SK-N-SH (cell line): ENCODE data around the gene SAG. TPM values are rescaled to one million over a fixed set of nuclear protein-coding genes. Genes with fewer than 3 reads are reported as not detected.

ENCODE experiments used
- CTCF ChIA-PET: fragments of 300-600, 350-600 bp; formaldehyde crosslinking; extraction: SDS; loops from one replicate; lab custom pipeline; 2021; lab: Yijun Ruan, JAX
- POLR2A ChIA-PET: fragments of 350-600 bp; sonication (Branson Sonifier 250); formaldehyde crosslinking; extraction: SDS; loops from one replicate; lab custom pipeline; 2020; ENCODE audit warnings: antibody characterized with exemption, inconsistent platforms; lab: Yijun Ruan, JAX
- DNase-seq: peaks from one replicate; pipeline ENCODE4 v3.0.0; 2012
- H2AFZ ChIP-seq: fragments of 200-600 bp; sonication (generic); 2 replicates; pipeline ENCODE4 v1.8.1; 2016; ENCODE audit warnings: antibody characterized with exemption, mild to moderate bottlenecking, low read depth
- H3F3A ChIP-seq: fragments of 200-600 bp; sonication (generic); replicated peaks from 2 replicates; pipeline ENCODE3; 2016; ENCODE audit warnings: antibody characterized with exemption, mild to moderate bottlenecking; ENCODE audit not compliant: insufficient read depth
- H3K27ac ChIP-seq, 2 experiments: fragments of 200-500 bp in 1 of 2; fragments of 200-600 bp in 1 of 2; sonication (Bioruptor generic) in 1 of 2; sonication (generic), shearing (Covaris generic) in 1 of 2; 2 replicates each; pipeline versions ENCODE4 v1.5.1 to v1.6.1; 2014 to 2016; ENCODE audit warnings: low read depth in 2 of 2, inconsistent platforms in 1 of 2, low read length in 1 of 2, mild to moderate bottlenecking in 1 of 2, mixed read lengths in 1 of 2
- H3K27me3 ChIP-seq: fragments of 200-600 bp; sonication (generic), shearing (Covaris generic); 2 replicates; pipeline ENCODE4 v1.6.1; 2016; ENCODE audit warnings: mixed run types; ENCODE audit not compliant: insufficient read depth
- H3K36me3 ChIP-seq, 2 experiments: fragments of 200-500 bp in 1 of 2; fragments of 200-600 bp in 1 of 2; sonication (Bioruptor generic) in 1 of 2; sonication (generic) in 1 of 2; replicated peaks in 1 of 2; 2 replicates each; pipeline versions ENCODE3 to v1.5.1; 2014 to 2016; ENCODE audit warnings: low read length in 1 of 2, mild to moderate bottlenecking in 1 of 2; ENCODE audit not compliant: insufficient read depth in 2 of 2, control insufficient read depth in 1 of 2
- H3K4me1 ChIP-seq, 2 experiments: fragments of 200-500 bp in 1 of 2; fragments of 200-600 bp in 1 of 2; sonication (Bioruptor generic) in 1 of 2; sonication (generic), shearing (Covaris generic) in 1 of 2; 2 replicates each; pipeline versions ENCODE4 v1.5.1 to v1.6.1; 2014 to 2016; ENCODE audit warnings: low read depth in 1 of 2, low read length in 1 of 2, mixed run types in 1 of 2; ENCODE audit not compliant: insufficient read depth in 2 of 2, control insufficient read depth in 1 of 2
- H3K4me2 ChIP-seq: fragments of 200-600 bp; sonication (generic), shearing (Covaris generic); 2 replicates; pipeline ENCODE4 v1.6.1; 2017; ENCODE audit warnings: mixed run types
- H3K4me3 ChIP-seq, 2 experiments: fragments of 200-500 bp in 1 of 2; fragments of 200-600 bp in 1 of 2; sonication (Bioruptor generic) in 1 of 2; sonication (generic), shearing (Covaris generic) in 1 of 2; 2 replicates each; pipeline versions ENCODE4 v1.5.1 to v1.8.1; 2014 to 2016; ENCODE audit warnings: low read depth in 2 of 2, inconsistent platforms in 1 of 2, low read length in 1 of 2, mild to moderate bottlenecking in 1 of 2, mixed read lengths in 1 of 2, moderate library complexity in 1 of 2
- H3K79me2 ChIP-seq: fragments of 200-600 bp; sonication (generic); 2 replicates; pipeline ENCODE4 v1.8.1; 2017; ENCODE audit warnings: mild to moderate bottlenecking; ENCODE audit not compliant: insufficient read depth
- H3K9ac ChIP-seq: fragments of 200-600 bp; sonication (generic); 2 replicates; pipeline ENCODE4 v1.6.1; 2017; ENCODE audit warnings: mixed run types
- H3K9me2 ChIP-seq: fragments of 200-600 bp; sonication (generic); 2 replicates; pipeline ENCODE4 v1.6.1; 2017; ENCODE audit warnings: mixed run types
- H3K9me3 ChIP-seq: fragments of 200-600 bp; sonication (generic); 2 replicates; pipeline ENCODE4 v1.6.1; 2017; ENCODE audit warnings: mixed run types, mild to moderate bottlenecking, moderate library complexity
- H4K20me1 ChIP-seq: fragments of 200-600 bp; sonication (generic); 2 replicates; pipeline ENCODE4 v1.6.1; 2017; ENCODE audit warnings: mild to moderate bottlenecking, mixed run types; ENCODE audit not compliant: insufficient read depth
- CHD2 ChIP-seq: fragments of 150-350 bp; IDR thresholded peaks from 2 replicates; pipeline ENCODE4 v1.6.1; 2018; ENCODE audit warnings: low read length; ENCODE audit not compliant: partially characterized antibody
- FOSL2 ChIP-seq: IDR thresholded peaks from 2 replicates; pipeline ENCODE4 v1.4.0; 2012; ENCODE audit warnings: low read depth, mild to moderate bottlenecking, moderate library complexity, borderline replicate concordance
- FOXM1 ChIP-seq: IDR thresholded peaks from 2 replicates; pipeline ENCODE4 v1.4.0; 2012; ENCODE audit warnings: low read depth, mild to moderate bottlenecking
- JUND ChIP-seq: IDR thresholded peaks from 2 replicates; pipeline ENCODE4 v1.4.0; 2012
- NFIC ChIP-seq: IDR thresholded peaks from 2 replicates; pipeline ENCODE4 v1.4.0; 2012; ENCODE audit warnings: borderline replicate concordance
- RAD21 ChIP-seq: IDR thresholded peaks from 2 replicates; pipeline ENCODE4 v1.6.1; 2012; ENCODE audit warnings: mild to moderate bottlenecking, low read length
- RFX5 ChIP-seq: IDR thresholded peaks from 2 replicates; pipeline ENCODE4 v1.6.1; 2012; ENCODE audit warnings: mild to moderate bottlenecking, improper control_type of control experiment, low read length
- TCF12 ChIP-seq: IDR thresholded peaks from 2 replicates; pipeline ENCODE4 v1.4.0; 2012
- TEAD4 ChIP-seq: IDR thresholded peaks from 2 replicates; pipeline ENCODE4 v1.4.0; 2012; ENCODE audit warnings: mild to moderate bottlenecking, borderline replicate concordance; ENCODE audit not compliant: insufficient read depth
- YY1 ChIP-seq: IDR thresholded peaks from 2 replicates; pipeline ENCODE4 v1.4.0; 2012; ENCODE audit warnings: low read depth, mild to moderate bottlenecking
- WGBS: methylation state at CpG from one replicate; pipeline ENCODE4 v1.1.6; 2017; ENCODE audit warnings: low lambda C conversion rate; 5-methylcytosine and 5-hydroxymethylcytosine counted together
- polyA plus RNA-seq, 3 experiments: library from polyadenylated mRNA; depleted of rRNA; stranded (reverse); fragments of >200 nt; gene quantifications; 2 replicates each; pipeline ENCODE4 v1.2.3, GENCODE V29; 2012
- TF ChIP-seq, protein P1 (sequence below): IDR thresholded peaks from 2 replicates; pipeline ENCODE4 v1.4.0; 2012; ENCODE audit warnings: low read depth
- TF ChIP-seq, protein P2 (sequence below): IDR thresholded peaks from 2 replicates; pipeline ENCODE4 v1.4.0; 2012; ENCODE audit warnings: low read depth, borderline replicate concordance
- TF ChIP-seq, protein P3 (sequence below): IDR thresholded peaks from 2 replicates; pipeline ENCODE4 v1.4.0; 2012; ENCODE audit warnings: low read depth, borderline replicate concordance
- TF ChIP-seq, protein P4 (sequence below): IDR thresholded peaks from 2 replicates; pipeline ENCODE4 v1.6.1; 2012; ENCODE audit warnings: mild to moderate bottlenecking, low read depth, low read length, moderate library complexity

The SAG gene
- polyA plus RNA-seq, 1 of the 3 experiments (the other 2 are of a cell fraction) = not detected

DNA sequence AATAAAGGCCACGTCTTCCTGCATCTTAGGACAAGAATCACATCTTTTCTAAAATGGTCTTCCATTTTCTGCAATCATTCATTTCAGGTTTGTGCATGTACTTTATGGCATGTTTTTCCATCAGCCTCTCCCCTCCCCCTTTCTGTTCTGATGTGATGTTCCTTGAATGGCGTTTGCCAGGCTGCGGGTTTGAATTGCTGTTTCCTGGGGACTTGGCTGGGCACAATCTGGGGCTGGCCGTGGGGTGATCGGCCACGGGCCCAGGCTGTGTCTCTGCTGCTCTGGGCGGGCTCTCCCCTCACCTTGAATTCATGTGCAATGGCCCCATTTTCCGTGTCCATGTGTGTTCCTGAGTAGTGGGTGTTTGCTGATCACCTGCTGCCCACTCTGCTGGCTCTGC is 61.8 kb downstream of the SAG start:
- Histone ChIP-seq H3K27ac (no peak overlapping the region), H3K36me3 (peaks cover 0 to 13% of the 10 kb centered on the region in 2 experiments), H3K9me3 (no peaks in the 10 kb centered on the region), H3K9me2 (no peaks in the 10 kb centered on the region), H3F3A (no peaks in the 10 kb centered on the region), H4K20me1 (no peaks in the 10 kb centered on the region), H3K79me2 (peaks cover 41% of the 10 kb centered on the region), H3K9ac (no peak overlapping the region), H3K4me1 (no peaks in the 10 kb centered on the region; a peak in 1 of 4 replicates), H3K27me3 (no peaks in the 10 kb centered on the region), H3K4me3 (no peak overlapping the region), H3K4me2 (no peak overlapping the region), H2AFZ (no peak overlapping the region)
- no peak for DNase-seq
- ChIA-PET CTCF (interaction anchor here (1.5 to 1.6 kb wide), 2 partner anchors 74 to 75 kb away, joined by 3 read pairs; no protein-coding TSS in a partner anchor), POLR2A (no interaction called here)
- TF ChIP-seq JUND (no peak), FOSL2 (no peak), FOXM1 (no peak), RAD21 (no peak), NFIC (no peak), CHD2 (no peak), RFX5 (no peak)
- TF ChIP-seq, protein P1, sequence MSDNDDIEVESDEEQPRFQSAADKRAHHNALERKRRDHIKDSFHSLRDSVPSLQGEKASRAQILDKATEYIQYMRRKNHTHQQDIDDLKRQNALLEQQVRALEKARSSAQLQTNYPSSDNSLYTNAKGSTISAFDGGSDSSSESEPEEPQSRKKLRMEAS = no peak
- TF ChIP-seq, protein P2, sequence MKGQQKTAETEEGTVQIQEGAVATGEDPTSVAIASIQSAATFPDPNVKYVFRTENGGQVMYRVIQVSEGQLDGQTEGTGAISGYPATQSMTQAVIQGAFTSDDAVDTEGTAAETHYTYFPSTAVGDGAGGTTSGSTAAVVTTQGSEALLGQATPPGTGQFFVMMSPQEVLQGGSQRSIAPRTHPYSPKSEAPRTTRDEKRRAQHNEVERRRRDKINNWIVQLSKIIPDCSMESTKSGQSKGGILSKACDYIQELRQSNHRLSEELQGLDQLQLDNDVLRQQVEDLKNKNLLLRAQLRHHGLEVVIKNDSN = no peak
- 85% methylated on average over 3 of the region's 8 CpGs for WGBS

DNA sequence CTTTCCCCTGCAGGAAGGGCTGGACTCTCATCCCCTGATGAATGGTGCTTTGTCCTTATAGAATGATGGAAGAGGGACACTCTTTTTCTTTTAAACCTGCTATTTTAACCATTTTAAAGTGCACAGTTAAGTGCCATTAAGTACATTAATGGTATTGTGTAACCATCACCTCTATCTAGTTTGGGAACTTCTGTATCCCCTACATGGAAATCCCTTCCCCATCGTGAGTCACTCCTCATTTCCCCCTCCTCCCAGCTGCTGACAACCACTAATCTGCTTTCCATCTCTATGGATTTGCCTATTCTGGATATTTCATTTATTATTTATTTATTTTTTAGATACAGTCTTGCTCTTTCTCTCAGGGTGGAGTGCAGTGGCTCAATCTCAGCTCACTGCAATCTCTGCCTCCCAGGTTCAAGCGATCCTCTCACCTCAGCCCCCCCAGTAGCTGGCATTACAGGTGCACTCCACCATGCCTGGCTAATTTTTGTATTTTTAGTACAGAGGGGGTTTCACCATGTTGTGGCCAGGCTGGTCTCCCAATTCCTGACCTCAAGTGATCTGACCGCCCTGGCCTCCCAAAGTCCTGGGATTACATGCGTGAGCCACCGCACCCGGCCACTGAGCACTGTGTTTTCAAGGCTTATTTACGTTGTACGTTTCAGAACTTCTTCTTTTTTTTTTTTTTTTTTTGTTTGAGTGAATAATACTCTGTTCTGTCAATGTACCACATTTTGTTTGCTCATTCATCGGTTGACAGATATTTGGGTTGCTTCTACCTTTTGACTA is 62.5 kb downstream of the SAG start:
- Histone ChIP-seq H3K9ac (no peak overlapping the region), H3K27me3 (no peaks in the 10 kb centered on the region), H3K4me1 (no peaks in the 10 kb centered on the region; a peak in 1 of 4 replicates), H3K4me3 (no peak overlapping the region), H3K9me2 (no peaks in the 10 kb centered on the region), H3F3A (no peaks in the 10 kb centered on the region), H2AFZ (no peak overlapping the region), H3K79me2 (peaks cover 40% of the 10 kb centered on the region), H3K4me2 (no peak overlapping the region), H3K27ac (no peak overlapping the region), H3K36me3 (peaks cover 0 to 12% of the 10 kb centered on the region in 2 experiments), H4K20me1 (no peaks in the 10 kb centered on the region), H3K9me3 (no peaks in the 10 kb centered on the region)
- WGBS = 94% methylated on average over 9 of the region's 9 CpGs
- TF ChIP-seq, protein P3, sequence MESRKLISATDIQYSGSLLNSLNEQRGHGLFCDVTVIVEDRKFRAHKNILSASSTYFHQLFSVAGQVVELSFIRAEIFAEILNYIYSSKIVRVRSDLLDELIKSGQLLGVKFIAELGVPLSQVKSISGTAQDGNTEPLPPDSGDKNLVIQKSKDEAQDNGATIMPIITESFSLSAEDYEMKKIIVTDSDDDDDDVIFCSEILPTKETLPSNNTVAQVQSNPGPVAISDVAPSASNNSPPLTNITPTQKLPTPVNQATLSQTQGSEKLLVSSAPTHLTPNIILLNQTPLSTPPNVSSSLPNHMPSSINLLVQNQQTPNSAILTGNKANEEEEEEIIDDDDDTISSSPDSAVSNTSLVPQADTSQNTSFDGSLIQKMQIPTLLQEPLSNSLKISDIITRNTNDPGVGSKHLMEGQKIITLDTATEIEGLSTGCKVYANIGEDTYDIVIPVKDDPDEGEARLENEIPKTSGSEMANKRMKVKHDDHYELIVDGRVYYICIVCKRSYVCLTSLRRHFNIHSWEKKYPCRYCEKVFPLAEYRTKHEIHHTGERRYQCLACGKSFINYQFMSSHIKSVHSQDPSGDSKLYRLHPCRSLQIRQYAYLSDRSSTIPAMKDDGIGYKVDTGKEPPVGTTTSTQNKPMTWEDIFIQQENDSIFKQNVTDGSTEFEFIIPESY = no peak
- TF ChIP-seq, protein P4, sequence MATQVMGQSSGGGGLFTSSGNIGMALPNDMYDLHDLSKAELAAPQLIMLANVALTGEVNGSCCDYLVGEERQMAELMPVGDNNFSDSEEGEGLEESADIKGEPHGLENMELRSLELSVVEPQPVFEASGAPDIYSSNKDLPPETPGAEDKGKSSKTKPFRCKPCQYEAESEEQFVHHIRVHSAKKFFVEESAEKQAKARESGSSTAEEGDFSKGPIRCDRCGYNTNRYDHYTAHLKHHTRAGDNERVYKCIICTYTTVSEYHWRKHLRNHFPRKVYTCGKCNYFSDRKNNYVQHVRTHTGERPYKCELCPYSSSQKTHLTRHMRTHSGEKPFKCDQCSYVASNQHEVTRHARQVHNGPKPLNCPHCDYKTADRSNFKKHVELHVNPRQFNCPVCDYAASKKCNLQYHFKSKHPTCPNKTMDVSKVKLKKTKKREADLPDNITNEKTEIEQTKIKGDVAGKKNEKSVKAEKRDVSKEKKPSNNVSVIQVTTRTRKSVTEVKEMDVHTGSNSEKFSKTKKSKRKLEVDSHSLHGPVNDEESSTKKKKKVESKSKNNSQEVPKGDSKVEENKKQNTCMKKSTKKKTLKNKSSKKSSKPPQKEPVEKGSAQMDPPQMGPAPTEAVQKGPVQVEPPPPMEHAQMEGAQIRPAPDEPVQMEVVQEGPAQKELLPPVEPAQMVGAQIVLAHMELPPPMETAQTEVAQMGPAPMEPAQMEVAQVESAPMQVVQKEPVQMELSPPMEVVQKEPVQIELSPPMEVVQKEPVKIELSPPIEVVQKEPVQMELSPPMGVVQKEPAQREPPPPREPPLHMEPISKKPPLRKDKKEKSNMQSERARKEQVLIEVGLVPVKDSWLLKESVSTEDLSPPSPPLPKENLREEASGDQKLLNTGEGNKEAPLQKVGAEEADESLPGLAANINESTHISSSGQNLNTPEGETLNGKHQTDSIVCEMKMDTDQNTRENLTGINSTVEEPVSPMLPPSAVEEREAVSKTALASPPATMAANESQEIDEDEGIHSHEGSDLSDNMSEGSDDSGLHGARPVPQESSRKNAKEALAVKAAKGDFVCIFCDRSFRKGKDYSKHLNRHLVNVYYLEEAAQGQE = no peak
- TF ChIP-seq TCF12 = no peak
- TF ChIP-seq TEAD4 = no peak
- TF ChIP-seq, protein P2 = no peak
- TF ChIP-seq YY1 = no peak
- no peak for DNase-seq
- POLR2A ChIA-PET = no interaction called here
- CTCF ChIA-PET = no interaction called here
